ENCODE data around the gene WDR76.

DNA sequence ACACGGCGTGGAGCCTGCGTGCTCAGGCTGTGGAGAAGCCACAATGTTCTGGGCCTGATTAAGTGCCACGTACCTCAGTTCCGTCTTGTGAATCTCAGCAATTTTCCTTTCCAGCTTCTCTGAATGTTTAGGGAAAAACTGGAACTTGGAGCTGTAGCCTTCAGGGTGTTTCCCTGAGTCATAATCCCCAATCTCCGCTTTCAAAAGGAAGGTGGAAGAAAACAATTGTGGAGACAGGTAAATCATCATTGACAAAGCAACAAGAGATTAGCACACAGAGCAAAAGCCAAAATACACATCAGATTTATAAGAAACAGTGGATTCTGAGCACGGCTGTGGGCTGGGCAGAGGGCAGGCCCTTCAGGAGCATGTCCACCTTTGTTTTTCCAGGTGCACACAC, 79.0 kb downstream of the WDR76 start:
- TF ChIP-seq, protein P1, sequence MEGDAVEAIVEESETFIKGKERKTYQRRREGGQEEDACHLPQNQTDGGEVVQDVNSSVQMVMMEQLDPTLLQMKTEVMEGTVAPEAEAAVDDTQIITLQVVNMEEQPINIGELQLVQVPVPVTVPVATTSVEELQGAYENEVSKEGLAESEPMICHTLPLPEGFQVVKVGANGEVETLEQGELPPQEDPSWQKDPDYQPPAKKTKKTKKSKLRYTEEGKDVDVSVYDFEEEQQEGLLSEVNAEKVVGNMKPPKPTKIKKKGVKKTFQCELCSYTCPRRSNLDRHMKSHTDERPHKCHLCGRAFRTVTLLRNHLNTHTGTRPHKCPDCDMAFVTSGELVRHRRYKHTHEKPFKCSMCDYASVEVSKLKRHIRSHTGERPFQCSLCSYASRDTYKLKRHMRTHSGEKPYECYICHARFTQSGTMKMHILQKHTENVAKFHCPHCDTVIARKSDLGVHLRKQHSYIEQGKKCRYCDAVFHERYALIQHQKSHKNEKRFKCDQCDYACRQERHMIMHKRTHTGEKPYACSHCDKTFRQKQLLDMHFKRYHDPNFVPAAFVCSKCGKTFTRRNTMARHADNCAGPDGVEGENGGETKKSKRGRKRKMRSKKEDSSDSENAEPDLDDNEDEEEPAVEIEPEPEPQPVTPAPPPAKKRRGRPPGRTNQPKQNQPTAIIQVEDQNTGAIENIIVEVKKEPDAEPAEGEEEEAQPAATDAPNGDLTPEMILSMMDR (IDR thresholded peaks at IDR 0.05): no peak
- TF ChIP-seq POLR2A (IDR thresholded peaks at IDR 0.05): no peak

Measured in adrenal gland (tissue), 5 donors.